Measurements from ENCODE around the gene PLCB3.

PLCB3 gene

GRCh38 chr11:64265176-64266160 is 14.1 kb downstream of the PLCB3 start:
- in situ Hi-C loops (cut with MboI; ENCODE audit: low sequenced_read_pairs) = no loop called here

GRCh38 chr11:64266339-64266738 is 15.0 kb downstream of the PLCB3 start:
- in situ Hi-C loops (cut with MboI; ENCODE audit: low sequenced_read_pairs) = no loop called here

DNA sequence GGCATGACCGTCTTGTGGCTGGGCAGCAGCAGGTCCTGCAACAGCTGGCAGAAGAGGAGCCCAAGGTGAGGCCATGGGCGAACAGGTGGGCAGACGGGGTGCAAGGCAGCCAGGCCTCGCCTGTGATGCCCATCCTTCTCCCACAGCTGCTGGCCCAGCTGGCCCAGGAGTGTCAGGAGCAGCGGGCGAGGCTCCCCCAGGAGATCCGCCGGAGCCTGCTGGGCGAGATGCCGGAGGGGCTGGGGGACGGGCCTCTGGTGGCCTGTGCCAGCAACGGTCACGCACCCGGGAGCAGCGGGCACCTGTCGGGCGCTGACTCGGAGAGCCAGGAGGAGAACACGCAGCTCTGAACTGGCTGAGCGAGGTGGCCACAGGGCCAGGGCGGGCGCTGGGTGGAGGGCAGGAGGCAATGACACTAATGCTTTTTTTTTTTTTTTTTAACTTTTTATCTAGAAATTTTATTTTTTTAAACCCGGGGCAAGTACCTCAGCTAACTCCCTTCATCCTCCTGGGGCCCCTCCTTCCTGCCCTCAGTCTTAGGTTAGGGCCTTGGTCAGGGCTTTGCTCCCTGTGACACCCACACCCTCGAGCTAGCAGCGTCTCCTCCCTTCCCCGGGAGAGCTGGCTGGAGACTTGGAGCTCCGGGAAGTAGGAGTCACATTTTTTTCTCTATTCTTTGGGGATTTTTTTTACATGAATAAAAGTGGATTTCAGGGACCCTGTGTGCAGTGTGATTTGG is 16.0 kb downstream of the PLCB3 start:
- in situ Hi-C loops (cut with MboI; ENCODE audit: low sequenced_read_pairs) = no loop called here

DNA sequence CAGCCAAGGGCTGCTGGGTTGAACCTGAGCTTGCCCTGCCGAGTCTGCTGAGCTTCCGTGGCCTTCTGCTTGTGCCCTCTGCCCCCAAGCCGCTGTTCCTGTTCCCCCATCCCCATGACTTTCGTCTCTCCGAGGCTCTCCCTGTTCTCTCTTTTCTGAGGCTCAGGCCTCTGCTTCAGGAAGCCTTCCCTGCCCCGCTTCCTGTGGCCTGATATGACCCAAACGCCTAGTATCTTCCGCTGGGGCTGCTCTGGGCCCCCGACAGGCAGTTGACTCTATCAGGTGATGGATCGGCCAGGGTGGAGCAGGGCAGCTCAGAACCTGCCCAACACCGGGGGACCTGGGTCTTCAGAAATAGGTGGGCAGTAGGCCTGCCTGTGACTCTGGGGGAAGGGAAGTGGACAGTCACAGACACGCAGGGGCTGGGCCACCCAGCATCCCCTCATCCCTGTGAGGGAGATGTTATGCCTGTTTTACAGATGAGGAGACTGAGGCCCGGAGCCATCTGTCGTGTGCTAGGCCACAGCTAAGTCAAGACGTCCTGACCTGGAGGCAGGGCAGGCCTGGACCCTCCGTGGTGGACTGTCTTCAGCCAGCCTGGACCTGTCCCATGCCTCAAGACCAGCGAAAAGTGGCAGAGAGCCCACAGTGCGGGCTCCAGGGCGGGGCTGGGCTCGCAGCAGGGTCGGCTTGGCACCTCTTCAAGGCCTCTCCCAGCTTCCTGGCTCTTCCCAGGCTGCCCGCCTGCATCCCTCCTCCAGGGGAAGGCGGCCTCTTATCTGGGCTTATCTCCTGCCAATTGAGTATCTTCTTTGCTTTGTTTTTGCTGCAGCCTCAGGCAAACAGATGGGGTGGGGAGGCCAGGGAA is 16.9 kb downstream of the PLCB3 start:
- in situ Hi-C loops (cut with MboI; ENCODE audit: low sequenced_read_pairs) = no loop called here

DNA sequence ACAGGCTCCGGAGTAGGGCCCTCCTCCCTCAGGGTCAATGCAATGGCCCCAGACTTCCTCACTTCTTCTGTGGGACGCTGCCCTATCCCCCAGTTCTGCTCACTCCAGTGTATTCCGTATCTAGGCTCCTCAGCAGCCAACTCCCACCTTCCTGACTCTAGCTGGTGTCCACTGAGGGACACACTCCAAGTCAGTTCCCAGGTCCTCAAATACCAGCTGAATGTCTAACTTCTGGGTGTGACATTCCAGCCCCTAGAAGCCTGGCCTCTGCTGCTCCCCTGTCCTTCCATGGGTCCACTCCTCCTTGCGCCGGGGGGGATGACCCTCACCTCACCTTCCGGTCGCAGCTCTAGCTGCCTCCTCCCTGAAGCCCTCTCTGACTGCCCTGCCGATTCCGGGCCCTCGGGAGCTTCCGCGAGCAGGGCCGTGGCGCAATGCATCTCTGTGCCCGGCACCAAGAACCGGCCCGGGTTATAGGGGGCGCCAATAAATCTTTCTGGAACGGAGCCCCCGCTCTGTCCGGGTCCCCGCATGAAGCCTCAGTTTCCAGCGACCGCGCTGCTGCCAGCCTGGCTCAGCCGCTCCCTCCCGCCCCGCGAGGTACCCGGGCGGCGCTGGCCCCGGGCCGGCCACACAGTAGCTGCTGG is 17.7 kb downstream of the PLCB3 start:
- in situ Hi-C loops (cut with MboI; ENCODE audit: low sequenced_read_pairs) = no loop called here

GRCh38 chr11:64269540-64270220 is 18.4 kb downstream of the PLCB3 start:
- in situ Hi-C loops (cut with MboI; ENCODE audit: low sequenced_read_pairs) = no loop called here

GRCh38 chr11:64275031-64275800 is 23.9 kb downstream of the PLCB3 start:
- in situ Hi-C loops (cut with MboI; ENCODE audit: low sequenced_read_pairs) = no loop called here

DNA sequence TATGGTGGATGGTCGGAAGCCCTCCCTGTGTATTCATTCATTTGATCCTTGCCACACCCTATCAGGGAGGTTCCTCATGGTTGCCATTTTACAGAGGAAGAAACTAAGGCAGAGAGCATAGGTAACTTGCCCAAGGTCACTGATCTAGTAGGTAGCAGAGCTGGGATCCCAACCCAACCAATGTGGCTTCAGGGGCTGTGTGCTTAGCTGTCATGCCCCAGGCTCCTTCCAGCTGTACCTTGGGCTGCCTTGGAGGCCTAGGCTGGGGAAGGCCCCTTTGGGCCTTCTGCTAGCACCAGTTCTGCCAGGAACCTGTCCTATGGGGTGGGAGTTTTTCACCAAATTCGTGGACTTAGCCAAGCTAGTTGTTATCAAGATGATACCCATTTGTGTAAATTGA is 24.5 kb downstream of the PLCB3 start:
- in situ Hi-C loops (cut with MboI; ENCODE audit: low sequenced_read_pairs) = no loop called here

GRCh38 chr11:64276653-64277431 is 25.5 kb downstream of the PLCB3 start:
- in situ Hi-C loops (cut with MboI; ENCODE audit: low sequenced_read_pairs) = no loop called here

DNA sequence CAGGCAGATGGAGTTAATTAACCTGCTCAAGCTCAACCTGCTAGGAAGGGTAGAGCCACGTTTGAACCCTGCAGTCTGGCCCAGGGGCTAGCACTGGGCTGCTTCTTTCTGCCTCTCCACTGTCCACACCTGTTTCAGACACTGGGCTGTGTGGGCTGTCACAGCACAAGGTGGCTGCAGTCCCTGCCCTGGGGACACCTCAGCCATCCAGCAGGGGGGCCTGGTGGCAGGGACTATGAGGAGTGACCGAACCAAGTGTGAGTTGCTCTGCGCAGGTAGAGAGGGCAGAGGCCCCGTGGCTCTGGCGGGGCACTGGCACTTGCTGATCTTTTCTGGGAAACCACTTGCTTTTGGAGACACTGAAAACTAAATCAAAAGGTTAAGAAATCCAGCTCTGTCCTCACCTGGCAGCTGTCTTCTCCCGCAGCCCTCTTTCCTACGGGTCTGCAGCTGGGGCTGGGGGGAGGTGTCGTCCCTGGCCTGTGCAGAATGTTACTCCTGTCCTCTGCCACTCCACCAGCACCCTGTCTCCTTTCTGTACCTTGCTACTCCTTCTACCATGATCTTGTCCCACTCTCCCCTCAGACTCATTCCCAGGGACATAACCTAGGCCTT is 27.4 kb downstream of the PLCB3 start:
- in situ Hi-C loops (cut with MboI; ENCODE audit: low sequenced_read_pairs) = no loop called here

DNA sequence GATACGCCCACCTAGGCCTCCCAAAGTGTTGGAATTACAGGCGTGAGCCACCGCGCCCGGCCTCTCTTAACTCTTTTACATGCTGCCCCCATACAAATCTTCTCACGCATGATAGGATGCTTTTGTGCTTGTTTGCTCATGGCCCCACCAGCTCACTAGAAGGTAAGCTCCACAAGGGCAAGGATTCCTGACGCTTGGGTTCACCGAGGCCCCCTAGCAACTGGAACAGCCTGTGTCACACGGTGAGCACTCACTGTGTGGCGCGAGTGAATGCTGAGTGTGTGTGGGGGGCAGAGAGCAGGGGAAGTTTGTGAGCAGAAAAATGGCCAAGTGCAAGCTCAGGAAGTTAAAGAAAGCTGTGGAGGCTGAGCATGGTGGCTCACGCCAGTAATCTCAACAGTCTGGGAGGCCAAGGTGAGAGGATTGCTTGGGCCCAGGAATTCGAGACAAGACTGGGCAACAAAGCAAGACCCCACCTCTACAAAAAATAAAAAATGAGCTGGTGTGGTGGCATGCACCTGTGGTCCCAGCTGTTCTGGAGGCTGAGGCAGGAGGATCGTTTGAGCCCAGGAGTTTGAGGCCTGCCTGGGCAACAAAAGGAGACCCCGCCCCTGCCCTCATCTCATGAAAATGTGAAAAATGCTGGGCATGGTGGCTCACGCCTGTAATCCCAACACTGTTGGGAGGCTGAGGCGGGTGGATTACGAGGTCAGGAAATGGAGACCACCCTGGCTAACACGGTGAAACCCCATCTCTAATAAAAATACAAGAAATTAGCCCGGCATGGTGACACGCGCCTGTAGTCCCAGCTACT is 30.8 kb downstream of the PLCB3 start:
- in situ Hi-C loops (cut with MboI; ENCODE audit: low sequenced_read_pairs) = no loop called here

- in situ Hi-C loops (cut with MboI; ENCODE audit: low sequenced_read_pairs) = no loop called here
These were observed 31.8 kb downstream of the PLCB3 start for GRCh38 chr11:64283092-64283491.

GRCh38 chr11:64284048-64284961 is 33.0 kb downstream of the PLCB3 start, which contains the start of gene BAD:
BAD (minus strand) TSS chr11:64284665; CDS start chr11:64284368, 297 bp downstream.
- in situ Hi-C loops (cut with MboI; ENCODE audit: low sequenced_read_pairs) = no loop called here

DNA sequence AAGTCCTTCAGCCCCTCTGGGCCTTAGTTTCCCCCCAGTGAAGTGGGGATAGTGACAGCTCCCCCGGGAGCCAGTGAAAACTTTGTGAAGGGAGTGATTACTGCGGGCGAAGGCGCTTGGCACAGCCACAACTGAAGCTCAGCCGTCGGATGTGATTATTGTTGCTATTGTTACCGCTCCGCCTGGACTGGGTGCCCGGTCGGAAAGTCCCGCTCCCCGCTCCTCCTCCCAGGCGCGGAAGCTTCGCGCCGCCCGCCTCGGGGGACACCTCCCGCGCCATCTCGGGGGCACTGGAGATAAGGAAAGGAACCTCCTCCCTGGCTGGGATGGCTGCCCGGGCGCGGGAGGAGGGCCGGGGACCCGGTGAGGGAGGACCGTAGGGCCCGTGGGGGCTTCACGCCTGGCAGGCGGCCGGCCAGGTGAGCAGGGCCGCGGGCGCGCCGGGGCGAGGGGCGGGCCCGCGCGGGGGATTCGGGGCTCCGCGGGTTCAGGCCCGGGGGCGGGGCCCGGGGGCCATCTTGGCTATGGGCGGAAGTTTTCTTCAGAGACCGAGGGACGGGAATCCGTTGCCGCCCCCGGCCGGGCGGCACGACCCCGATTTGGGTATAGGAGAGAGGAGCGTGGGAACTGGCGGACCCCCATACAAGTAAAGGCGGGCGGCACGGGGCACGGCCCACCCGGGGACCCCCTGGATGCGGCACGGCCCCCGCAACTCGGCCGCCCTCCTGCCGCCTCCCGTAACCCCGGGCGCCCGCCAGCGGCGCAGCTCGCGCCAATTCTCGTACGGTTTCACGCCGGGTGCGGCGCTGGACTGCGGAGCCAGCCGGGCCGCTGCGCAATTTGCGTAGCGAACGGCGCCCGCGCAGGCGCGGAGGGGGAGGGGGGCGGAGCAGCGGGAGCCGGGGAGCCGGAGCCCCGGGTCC is 33.9 kb downstream of the PLCB3 start, which contains the start of gene GPR137:
Gene GPR137 (plus strand): TSS at position 887 of the 923 bp plus-strand sequence. CDS start 677 bp downstream, outside the sequence.
- in situ Hi-C loops (cut with MboI; ENCODE audit: low sequenced_read_pairs) = no loop called here
